Kidney (tissue), 14 donors: ENCODE data around the gene KIAA1671. TPM values are rescaled to one million over a fixed set of nuclear protein-coding genes. Genes with fewer than 3 reads are reported as not detected.
"Not testable (repeated sequence)": the region's sequence is repeated elsewhere in the genome, so short reads cannot be mapped to it uniquely, and the experiment has no call there.

ENCODE experiments used
- DNase-seq, 5 donors: peaks; one replicate each; pipeline ENCODE4 v3.0.0-alpha.2; 2013 to 2020
- FAIRE-seq: peaks from 2 replicates; lab custom pipeline; 2012; peaks lifted over from hg19 to GRCh38; lab: Jason Lieb, UNC
- H3K27ac ChIP-seq, 2 donors: one replicate each; pipeline ENCODE4 v1.7.0; 2013; ENCODE audit warnings: low read depth in 2 of 2, low read length in 2 of 2, inconsistent platforms in 1 of 2
- H3K27me3 ChIP-seq: one replicate; pipeline ENCODE4 v1.7.1; 2013; ENCODE audit warnings: low read length, inconsistent platforms; ENCODE audit not compliant: control insufficient read depth, insufficient read depth
- H3K36me3 ChIP-seq, 3 donors: one replicate each; pipeline versions ENCODE4 v1.7.0 to v1.7.1; 2013; ENCODE audit warnings: low read length in 3 of 3, control low read depth in 1 of 3, inconsistent platforms in 1 of 3; ENCODE audit not compliant: insufficient read depth in 3 of 3, control insufficient read depth in 2 of 3
- H3K4me1 ChIP-seq, 3 donors: one replicate each; pipeline versions ENCODE4 v1.7.0 to v1.7.1; 2013; ENCODE audit warnings: low read length in 3 of 3, inconsistent platforms in 1 of 3, low read depth in 1 of 3; ENCODE audit not compliant: control insufficient read depth in 2 of 3, insufficient read depth in 2 of 3
- H3K4me3 ChIP-seq, 3 donors: one replicate each; pipeline versions ENCODE4 v1.7.0 to v1.8.1; 2013; ENCODE audit warnings: low read length in 3 of 3, control low read depth in 1 of 3, inconsistent platforms in 1 of 3
- H3K9ac ChIP-seq, 3 donors: one replicate each; pipeline versions ENCODE4 v1.7.0 to v1.7.1; 2013; ENCODE audit warnings: low read length in 3 of 3, control low read depth in 1 of 3, inconsistent platforms in 1 of 3
- H3K9me3 ChIP-seq, 3 donors: one replicate each; pipeline versions ENCODE4 v1.7.0 to v1.7.1; 2013; ENCODE audit warnings: low read length in 3 of 3, control low read depth in 1 of 3, inconsistent platforms in 1 of 3; ENCODE audit not compliant: control insufficient read depth in 2 of 3, insufficient read depth in 1 of 3
- intact Hi-C: fragments of 100-400 bp; cut with DNase I; formaldehyde crosslinking; loops from one replicate; pipeline ENCODE4 v1.11.1; 2022
- polyA plus RNA-seq: library from polyadenylated mRNA; stranded (reverse); fragments of 350-450 nt; fragmentation: Illumina TruSeq; extraction: RNeasy Lipid Tissue Mini Kit (QIAGEN cat#74804); gene quantifications from one replicate; pipeline ENCODE4 v1.2.3, GENCODE V29; 2014; ENCODE audit warnings: low read depth, low replicate concordance; ENCODE audit not compliant: insufficient read depth
- total RNA-seq: library from RNA; stranded (reverse); fragmentation: NEBNext Ultra II Directional; extraction: Animal tissue kit (Norgen Biotek cat#: 25700); gene quantifications from one replicate; pipeline ENCODE4 v1.2.1, GENCODE V29; 2021
- TF ChIP-seq, protein P1 (sequence below): IDR thresholded peaks from 3 replicates; pipeline ENCODE4 v1.5.1; 2012; ENCODE audit warnings: mild to moderate bottlenecking, moderate library complexity, borderline replicate concordance; ENCODE audit not compliant: insufficient read depth; ENCODE audit errors: extremely low read depth
- donor health status: control.
- donor health status: control.
- donor health status: control.
- donor health status: control.
- donor health status: control.
- donor health status: DM: yes; HTN: yes; CAD: no.
- donor health status: Normal renal cell carcinoma (clear cell type).

The KIAA1671 gene
- total and polyA plus RNA-seq, 2 donors from 2014 or later, result 7.3 to 65.2 TPM

DNA sequence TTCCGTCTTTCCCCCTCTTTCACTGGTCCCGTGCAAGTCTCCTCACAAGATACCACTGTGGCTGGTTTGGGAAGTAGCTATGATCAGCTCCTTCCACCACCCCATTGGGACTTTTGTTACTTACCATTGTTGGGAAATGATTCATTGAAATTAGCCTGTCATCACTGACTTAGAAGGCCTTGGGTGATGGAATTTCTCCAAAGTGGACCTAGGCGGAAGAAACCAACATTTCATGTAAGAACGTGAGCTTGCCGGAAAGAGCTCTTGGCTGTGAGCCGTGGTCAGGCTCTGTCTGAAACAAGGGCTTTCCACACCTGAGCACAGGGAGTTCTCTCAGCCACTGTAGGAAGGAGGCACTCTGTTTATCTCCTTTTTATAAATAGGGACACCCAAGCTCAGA, 223.7 kb downstream of the KIAA1671 start:
- DNase-seq, result no peak
- TF ChIP-seq, protein P1, sequence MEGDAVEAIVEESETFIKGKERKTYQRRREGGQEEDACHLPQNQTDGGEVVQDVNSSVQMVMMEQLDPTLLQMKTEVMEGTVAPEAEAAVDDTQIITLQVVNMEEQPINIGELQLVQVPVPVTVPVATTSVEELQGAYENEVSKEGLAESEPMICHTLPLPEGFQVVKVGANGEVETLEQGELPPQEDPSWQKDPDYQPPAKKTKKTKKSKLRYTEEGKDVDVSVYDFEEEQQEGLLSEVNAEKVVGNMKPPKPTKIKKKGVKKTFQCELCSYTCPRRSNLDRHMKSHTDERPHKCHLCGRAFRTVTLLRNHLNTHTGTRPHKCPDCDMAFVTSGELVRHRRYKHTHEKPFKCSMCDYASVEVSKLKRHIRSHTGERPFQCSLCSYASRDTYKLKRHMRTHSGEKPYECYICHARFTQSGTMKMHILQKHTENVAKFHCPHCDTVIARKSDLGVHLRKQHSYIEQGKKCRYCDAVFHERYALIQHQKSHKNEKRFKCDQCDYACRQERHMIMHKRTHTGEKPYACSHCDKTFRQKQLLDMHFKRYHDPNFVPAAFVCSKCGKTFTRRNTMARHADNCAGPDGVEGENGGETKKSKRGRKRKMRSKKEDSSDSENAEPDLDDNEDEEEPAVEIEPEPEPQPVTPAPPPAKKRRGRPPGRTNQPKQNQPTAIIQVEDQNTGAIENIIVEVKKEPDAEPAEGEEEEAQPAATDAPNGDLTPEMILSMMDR, result no peak
- no peak overlapping the region for H3K9ac ChIP-seq
- intact Hi-C loops, result no loop called here
- H3K4me3 ChIP-seq, result no peak overlapping the region
- H3K9me3 ChIP-seq, result no peaks in the 10 kb centered on the region
- FAIRE-seq, result no peak
- no peaks in the 10 kb centered on the region for H3K4me1 ChIP-seq
- peaks cover 0 to 48% (median 28%) of the 10 kb centered on the region in 3 donors for H3K36me3 ChIP-seq
- no peak overlapping the region for H3K27ac ChIP-seq
- no peaks in the 10 kb centered on the region for H3K27me3 ChIP-seq

DNA sequence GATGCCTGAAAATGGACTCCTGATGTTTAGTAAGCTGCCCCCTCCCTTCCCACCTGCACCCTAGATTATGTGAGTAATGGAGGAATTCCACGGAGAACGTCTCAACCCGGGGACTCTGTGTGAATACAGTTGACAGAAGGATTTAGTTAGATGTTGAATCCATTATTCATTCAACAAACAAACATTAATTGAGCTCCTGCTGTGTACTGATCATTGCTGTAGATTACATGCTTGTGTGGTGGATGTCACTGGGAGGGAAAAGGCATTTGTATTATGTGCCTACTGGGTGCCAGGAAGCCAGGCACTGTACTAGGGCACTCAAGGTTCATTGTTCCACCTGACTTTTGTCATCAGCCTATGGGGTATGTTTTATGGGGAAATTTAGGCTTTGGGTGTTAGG, 224.3 kb downstream of the KIAA1671 start:
- peaks cover 0 to 48% (median 28%) of the 10 kb centered on the region in 3 donors for H3K36me3 ChIP-seq
- no peak overlapping the region for H3K4me3 ChIP-seq
- H3K27ac ChIP-seq, result no peak overlapping the region
- H3K9me3 ChIP-seq, result no peaks in the 10 kb centered on the region
- no peak overlapping the region for H3K9ac ChIP-seq
- intact Hi-C loops, result no loop called here
- TF ChIP-seq, protein P1, result no peak
- H3K4me1 ChIP-seq, result no peaks in the 10 kb centered on the region
- no peak for DNase-seq
- no peaks in the 10 kb centered on the region for H3K27me3 ChIP-seq
- no peak for FAIRE-seq

- Histone ChIP-seq H3K9me3 (no peaks in the 10 kb centered on the region), H3K4me1 (no peaks in the 10 kb centered on the region), H3K9ac (no peak overlapping the region), H3K4me3 (no peak overlapping the region), H3K27me3 (no peaks in the 10 kb centered on the region), H3K36me3 (peaks cover 0 to 46% (median 28%) of the 10 kb centered on the region in 3 donors), H3K27ac (no peak overlapping the region)
- FAIRE-seq (no peak), DNase-seq (no peak)
- TF ChIP-seq, protein P1, result no peak
- intact Hi-C loops, result no loop called here
Observed at GRCh38 chr22:25177226-25177625, 224.7 kb downstream of the KIAA1671 start.

DNA sequence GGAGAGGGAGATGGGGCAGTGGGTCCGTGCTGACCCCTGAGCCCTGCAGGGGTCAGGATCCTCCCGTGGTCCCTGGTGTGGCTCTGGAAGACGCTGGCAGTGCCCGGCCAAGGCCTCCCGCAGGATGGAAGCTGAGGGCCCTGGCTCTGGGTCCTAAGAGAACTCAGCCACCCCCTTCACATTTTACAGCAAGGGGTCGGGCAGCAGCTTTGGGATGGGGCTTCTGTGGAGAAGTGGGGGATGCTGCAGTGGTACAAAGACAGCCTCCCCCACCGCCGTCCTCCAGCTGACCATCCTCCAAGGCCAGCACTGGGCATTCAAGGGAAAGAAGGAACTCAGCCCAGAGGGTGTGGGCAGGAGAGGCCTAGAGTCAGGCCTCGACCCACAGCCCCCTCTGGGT, 225.4 kb downstream of the KIAA1671 start:
- TF ChIP-seq, protein P1, result no peak
- Histone ChIP-seq H3K27me3 (no peaks in the 10 kb centered on the region), H3K4me3 (no peak overlapping the region), H3K9me3 (no peaks in the 10 kb centered on the region), H3K4me1 (no peaks in the 10 kb centered on the region), H3K36me3 (peaks cover 0 to 40% (median 28%) of the 10 kb centered on the region in 3 donors), H3K27ac (no peak overlapping the region), H3K9ac (no peak overlapping the region)
- intact Hi-C loops, result no loop called here
- DNase-seq, result no peak
- no peak for FAIRE-seq

DNA sequence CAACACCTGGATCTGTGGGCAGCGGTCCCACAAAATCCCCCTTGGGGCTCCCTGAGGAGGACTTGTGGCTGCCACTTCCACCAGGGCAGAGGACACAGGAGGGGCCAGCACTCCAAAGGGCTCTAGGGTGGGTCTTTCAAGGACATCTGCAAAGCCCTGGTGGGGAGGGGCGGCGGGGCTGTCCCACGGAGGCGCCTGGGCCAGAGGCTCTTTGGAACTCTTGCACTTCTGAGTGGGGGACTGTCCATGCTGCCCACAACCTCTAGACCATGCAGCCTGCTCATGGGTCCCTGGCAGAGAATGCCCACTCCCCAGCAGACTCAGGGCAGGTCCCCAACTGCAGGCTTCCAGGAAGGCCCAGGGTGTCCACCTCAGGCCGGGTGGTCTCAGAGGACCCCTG, 225.8 kb downstream of the KIAA1671 start:
- intact Hi-C loops, H3K27me3 ChIP-seq, H3K27ac ChIP-seq, H3K4me1 ChIP-seq, H3K4me3 ChIP-seq, H3K9ac ChIP-seq, FAIRE-seq, DNase-seq, H3K9me3 ChIP-seq: not testable (repeated sequence)
- peaks cover 0 to 40% (median 28%) of the 10 kb centered on the region in 3 donors for H3K36me3 ChIP-seq
